Brain pericyte (primary cell): Measurements from ENCODE around the gene GSN.

Experiments used
- DNase-seq: peaks from one replicate; pipeline ENCODE4 v3.0.0-alpha.2; 2012; ENCODE audit warnings: low read depth, low spot score

The GSN gene

DNA sequence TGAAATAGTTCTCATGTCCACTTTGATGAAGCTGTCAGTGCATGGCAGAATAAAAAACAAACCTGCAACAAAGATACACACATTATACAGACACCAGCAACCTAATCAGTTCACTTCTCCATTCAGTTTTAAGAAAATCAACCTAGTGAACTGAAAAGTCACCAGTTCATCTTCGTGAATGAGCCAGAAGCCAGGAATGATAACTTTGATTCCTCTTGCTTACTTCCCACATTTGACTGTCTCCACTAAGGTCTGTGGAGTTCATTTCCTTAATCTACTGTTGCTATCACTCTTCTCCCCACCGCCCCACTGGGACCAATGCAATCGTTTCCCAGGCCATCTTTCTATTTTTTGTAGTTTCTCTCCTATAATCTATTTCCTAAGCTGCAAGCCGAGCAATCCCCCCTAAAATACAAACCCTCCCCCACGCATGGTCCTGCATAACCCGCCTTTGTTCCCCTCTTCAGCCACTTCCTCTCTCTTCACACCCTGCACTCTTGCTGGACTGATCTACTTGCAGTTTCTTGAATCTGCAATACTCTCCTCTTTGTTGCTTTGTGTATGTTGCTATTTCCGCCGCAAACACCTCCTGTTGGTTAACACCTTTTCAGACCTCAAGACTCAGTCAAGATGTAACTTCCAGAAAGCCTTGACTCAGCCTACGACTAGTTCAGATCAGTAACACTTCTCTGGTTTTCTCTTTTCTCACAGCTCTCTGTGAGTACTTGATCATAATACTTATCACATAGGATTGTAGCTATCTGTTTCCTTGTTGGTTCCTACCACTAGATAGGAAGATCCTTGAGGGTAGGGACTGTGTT lies 85.5 kb downstream of the GSN start:
- DNase-seq, result no peak

DNA sequence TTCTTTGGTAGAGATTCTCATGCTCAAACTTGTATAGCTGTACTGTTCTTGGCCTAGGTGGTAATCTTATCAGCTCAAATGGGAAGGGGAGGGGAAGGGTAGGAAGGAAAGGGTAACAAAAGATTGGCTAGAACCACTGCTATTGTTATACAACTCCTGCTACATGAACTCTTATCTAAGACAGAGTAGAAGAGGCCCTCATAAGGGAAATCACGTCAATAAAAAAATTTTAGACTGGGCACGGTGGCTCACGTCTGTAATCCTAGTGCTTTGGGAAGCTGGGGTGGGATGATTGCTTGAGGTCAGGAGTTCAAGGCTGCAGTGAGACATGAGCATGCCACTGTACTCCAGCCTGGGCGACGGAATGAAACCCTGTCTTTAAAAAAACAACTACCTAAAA lies 86.2 kb downstream of the GSN start:
- DNase-seq, result no peak

DNA sequence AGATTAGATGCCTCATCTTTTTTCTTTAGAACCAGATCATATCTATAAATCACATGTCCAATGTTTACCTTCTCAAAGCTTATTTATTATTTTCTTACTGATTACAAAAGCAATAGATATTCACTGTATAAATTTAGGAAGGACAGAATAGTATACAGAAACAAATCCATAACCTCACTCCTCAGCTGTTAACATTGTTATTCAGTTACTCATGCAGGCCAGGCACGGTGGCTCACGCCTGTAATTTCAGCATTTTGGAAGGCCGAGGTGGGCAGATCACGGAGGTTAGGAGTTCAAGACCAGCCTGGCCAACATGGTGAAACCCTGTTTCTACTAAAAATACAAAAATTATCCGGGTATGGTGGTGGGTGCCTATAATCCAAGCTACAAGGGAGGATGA lies 86.8 kb downstream of the GSN start:
- no peak for DNase-seq

DNA sequence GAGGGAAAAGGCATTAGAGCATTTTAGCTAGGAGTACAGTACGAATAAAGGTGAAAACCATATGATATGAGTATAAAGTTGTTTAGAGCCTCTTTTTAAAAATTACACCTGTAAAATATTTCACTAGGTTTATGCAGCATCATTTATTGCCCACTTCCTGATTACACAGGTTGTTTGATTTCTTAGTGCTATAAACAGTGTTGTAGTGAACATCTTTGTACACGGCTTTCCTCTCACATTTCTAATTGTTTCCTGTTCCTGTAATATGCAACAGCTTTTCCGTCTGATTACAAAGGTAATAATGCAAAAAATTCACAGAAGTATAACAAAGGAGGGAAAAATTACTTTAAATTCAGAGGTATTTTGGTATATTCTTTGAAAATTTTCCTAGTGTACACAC lies 89.0 kb downstream of the GSN start:
- no peak for DNase-seq

DNA sequence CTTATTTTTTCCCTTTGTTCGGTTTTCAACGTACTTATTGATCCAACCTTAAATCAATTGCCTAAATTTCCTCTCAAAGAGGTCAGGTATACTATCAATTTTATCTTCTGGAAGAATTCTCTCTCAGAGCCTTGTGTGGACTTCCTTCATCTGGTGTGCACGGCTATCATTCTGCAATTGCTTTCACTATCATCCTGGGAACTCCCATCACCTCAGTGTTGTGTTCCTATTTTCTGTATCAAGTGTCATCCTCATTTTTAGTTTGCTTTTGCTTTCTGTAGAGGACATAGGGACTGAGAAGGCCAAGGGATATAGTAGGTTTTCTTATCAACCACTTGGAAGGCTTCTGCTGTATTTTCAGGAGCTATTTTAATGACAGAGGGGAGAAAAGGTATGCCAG lies 90.8 kb downstream of the GSN start:
- DNase-seq, result no peak

DNA sequence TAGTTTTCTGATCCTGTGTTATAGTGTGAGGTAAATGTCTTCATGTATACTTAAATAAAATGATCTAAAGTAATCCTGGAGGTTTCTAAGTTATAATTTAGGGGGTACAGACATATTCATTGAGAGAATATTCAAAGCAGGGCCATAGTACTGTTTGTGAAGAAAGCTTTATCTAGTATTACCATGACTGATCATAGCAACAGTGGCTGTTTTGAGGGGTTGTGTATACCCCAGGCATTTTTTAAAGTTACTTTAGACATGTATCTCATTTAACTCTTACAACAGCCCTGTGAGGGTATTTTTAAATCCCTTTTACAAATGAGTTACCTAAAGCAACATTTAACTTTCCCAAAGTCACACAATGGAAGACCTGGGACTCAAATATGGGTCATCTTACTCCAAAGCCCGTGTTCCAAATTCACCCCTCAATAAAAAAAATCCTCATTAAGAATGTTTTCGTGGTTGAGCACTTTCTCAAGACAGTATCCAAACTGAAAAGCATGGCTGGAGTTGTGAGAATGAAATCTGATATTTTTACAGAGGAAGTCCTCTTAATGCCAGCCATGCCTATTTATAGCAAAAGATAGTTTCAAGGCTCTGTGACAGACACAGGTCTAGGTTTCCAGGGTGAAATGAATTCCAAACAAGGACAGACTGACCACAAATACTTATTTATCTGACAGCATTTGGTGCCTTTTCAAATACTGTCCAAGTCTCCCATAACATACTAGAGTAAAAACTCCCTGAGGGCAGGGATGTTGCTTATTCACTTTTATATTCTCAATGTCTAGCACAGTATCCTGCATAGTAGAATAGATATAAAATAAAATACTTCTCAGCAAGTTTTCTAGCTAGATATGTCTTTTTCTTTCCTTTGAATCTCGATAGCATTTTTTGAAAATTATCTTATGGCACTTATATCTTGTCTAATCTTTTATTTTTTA lies 91.7 kb downstream of the GSN start:
- DNase-seq, result no peak

DNA sequence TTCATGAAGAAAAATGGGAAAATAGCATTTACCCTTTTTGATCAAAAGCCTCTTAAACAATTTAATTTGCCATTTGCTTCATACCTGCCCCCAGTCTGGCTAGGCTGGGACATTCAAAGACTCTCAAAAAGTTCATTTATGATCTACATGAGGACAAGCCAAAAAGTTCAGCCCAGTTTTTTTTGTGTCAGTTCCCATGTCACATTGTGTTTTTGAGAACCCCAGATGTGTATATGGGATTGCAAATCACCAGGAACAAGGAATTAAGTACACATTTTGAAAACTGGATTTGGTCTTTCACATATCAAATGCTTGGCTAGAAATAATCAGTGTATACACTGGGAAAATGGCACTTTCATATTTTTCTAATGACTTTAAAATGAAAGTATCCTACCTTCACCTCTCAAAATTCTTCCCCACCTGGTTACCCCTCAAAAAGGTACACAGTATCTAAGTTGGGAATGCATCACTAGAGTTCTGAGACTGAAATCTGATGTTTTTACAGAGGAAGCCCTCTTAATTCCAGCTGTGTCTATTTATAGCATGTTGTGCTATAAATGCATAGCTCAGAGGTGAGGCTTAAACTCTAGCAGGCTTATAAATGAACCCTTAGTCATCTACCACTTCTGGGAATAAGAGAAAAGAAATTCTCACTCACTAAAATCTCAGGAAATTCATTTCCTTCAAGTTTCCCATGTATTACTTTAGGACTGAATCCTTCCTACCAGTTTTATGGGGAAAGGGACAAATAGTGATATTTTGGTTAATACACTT lies 92.8 kb downstream of the GSN start:
- DNase-seq, result no peak

DNA sequence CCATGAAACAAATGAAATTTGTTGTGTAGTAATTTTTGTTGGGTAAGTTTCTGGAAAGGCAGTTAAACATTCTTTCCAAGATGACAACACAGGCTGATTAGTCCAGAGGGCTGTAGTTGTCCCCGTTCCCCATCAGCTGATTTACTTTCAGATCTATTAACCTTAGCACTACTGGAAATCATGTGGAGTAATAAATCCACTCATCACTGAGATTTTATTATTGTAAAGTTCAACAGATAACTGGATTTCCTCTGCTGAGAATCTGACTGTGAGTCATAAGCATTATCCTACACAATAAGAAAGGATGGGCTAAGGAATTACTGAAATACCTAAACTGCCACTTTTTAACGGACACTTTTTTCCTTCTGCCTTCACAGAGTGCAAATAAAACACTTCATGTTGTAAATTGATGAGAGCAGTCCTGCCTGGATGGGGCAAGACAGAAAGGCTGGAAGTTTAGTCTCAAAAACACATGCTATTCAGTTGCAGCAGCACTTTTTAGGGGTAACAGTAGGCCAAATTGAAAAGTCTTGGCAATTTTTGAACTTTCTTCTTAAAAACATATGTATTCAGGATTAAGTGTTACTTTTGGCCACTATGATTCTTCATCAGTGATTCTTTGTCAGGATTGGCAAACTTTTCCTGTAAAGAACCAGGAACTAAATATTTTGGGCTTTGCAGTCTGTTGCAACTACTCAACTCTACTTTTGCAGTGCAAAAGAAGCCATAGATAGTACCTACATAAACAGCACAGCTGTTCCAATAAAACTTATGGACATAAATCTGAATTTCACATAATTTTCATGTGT lies 95.1 kb downstream of the GSN start:
- DNase-seq, result no peak

DNA sequence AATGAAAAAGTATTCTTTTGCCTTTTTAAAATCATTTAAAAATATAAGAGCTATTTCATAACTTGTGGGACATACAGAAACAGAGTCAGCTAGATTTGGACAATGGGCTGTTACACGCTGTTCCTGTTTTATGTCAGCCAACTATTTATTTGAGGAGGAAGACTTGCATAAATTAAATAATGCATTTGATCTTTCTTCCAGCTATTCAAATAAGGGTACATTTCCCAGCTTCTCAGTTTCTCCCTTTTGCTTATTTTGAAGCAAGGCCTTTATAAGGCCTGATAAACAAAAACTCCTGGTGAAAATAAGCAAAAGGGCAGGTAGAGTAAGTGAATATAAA lies 95.6 kb downstream of the GSN start:
- no peak for DNase-seq

DNA sequence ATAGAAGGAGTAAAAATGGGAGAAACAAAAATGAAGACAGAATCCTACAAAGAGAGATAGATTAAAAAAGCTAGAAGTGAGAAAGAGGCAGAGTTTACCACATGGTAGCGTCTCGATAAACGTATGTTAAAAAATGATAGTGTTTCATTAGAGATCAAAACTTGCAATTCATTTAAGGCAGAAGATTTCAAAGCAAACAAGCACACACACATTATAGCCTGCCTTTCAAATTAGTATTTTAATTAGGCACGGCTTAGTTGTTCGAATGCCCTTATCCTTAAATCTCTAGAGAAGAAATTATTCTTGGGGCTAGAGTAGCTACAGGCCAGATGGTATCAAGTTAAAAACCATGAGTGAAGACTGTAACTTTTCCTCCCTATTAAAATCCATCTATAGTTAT lies 96.1 kb downstream of the GSN start:
- no peak for DNase-seq

DNA sequence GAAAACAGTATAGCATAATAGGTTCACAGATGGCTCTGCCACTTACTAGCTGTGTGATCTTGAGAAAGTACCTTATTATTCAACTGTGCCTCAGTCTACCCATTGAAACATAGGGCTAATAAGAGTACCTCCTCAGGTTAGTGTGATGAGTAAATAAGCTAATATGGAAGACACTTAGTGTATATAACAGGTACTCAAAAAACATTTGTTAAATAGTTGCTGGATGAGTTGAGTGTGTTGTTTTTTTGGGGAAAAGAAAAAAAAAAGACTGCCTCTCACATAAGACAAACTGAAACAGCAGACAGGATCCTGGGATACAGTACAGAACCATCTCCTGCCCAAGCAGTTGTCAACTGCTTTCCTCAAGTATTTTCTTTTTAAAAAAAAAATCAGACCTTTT lies 96.9 kb downstream of the GSN start:
- no peak for DNase-seq

DNA sequence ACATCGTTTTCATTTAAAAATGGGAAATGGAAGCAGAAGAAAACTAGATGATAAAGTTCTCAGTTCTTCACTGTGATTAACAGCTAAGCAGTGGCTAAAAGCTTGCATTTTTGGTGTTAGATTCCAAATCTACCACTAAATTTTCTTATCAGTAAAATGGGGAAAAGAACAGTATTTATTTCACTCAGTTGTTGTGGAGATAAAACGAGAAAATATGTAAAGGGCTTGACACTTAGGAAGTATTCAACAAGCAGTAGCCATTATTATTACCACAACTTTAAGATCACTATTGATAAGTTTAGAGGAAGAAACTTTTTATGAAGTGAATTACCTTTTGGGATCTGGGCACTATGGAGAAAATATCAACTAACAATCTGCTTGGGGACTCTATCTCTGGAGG lies 97.6 kb downstream of the GSN start:
- DNase-seq, result no peak

DNA sequence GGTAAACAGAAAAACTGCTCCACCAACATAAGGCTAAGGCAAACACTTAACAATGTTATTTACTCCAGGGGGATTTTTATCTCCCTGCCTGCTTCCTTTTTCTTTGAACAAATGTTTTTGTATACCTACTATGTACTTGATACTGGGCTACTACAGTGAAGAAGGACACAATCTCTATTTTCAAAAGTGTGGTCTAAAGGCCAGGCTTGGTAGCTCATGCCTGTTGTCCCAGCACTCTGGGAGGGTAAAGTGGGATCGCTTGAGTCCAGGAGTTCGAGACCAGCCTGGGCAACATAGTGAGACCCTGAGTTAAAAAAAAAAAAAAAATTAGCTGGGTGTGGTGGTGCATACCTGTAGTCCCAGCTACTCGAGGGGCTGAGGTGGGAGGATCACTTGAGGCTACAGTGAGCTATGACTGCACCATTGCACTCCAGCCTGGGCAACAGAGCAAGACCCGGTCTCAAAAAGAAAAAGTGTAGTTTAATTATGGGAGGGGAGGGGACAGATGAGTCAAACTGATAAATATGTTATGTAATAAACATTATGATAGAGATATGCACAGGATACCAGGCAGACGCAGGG lies 98.7 kb downstream of the GSN start:
- DNase-seq, result no peak

DNA sequence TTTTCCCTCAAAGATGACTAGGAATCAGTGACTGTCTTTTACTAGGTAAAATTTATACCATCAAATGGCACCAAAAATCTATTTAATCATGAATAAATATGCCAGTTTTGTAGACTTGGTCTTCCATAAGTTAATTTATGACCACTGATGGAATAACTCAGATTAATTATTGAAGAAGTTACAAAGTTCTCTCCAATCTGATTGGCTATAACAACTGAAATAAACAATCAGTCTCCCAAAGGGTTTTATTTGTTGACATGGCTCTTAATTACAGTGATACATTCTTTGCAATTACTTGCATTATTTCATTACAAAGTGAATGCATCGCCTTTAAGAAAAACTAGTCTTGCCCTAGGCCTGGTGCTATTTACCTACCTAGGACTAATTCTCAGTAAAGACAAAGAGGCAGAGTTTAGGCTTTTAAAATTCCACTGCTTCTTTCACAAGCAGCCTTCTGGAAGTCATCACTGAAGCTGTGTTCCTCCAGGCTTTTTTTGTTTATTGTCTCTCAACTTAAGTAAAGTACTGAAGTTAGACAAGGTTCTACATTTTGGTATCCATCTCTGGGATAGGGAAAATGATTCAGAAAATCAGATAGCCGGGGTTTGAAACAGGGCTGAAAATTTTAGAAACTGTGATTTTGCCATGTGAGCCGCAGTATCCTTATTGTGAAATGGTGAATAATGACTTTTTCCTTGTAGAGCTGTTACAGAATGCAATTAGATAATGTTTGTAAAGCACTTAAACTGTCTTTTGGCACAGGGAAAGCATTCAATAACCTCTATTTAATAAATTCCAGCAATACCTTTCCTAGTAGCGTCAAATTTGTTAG lies 99.6 kb downstream of the GSN start:
- no peak for DNase-seq

DNA sequence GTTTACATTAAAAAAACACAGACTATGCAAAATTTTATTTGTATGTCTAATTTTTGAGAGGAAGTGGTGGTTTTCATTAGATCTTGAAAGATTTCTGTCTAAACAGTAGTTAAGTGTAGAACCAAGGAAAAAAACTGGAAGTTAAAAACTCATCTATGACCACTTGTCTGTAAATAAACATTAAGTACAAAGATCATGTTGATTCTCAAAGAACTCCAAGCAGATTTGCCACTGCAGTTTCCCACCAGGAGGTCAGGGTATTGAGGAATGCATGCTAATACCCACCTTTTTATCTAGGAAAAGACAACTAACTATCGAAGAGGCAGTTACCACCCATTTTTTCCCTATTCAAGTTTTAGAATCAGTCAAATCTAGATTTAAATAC lies 100.2 kb downstream of the GSN start:
- no peak for DNase-seq

DNA sequence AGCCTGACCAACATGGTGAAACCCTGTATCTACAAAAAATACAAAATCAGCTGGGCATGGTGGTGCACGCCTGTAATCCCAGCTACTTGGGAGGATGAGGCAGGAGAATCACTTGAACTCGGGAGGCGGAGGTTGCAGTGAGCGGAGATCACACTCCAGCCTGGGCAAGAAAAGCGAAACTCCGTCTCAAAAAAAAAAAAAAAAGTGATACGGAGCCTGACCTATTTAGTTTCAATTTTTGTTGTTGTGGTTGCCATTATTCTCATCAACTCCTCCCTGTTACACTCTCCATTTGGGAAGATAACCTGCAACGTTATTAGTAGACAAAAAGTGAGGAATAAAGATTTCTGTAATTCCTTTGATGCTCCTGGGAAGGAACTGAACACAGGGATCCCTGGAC lies 100.8 kb downstream of the GSN start:
- no peak for DNase-seq

DNA sequence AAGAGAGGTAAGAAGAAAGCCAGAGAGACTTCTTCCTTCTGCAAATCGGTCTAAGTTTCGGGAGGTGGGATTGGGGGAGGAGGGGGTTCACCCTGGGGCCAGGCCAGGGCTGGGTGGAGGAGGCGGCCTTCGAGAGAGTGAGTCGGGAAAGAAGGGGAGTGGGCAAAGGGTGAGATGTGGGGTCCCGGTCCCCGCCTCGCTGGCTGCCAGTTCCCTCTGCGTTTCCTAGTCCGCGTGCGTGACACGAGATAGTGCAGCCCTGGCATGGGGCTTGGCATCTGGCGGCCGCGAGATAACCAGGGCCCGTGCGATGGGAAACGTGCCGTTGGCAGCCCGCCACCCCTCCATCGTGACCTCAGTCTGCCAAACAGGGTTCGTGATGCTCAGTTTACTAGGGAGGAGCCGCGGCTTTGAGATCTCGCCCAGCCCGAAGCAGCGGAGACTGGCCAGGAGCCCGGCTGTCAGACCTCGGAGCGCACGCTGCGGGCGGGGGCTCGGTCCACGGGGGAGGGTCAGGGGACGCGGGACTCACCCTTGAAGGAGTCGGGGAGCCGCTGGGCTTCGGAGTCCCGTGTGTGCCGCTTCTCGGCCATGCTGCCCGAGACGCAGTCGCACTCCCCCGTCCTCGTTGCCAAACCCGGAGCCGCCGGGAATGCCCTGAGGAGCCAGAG lies 101.8 kb downstream of the GSN start, which contains the start of gene STOM:
Gene STOM, minus strand, starts transcription at position 656 of the 671 bp plus-strand sequence. Its CDS starts 63 bp downstream, at position 593.
- DNase-seq, result peak; percentile 46

DNA sequence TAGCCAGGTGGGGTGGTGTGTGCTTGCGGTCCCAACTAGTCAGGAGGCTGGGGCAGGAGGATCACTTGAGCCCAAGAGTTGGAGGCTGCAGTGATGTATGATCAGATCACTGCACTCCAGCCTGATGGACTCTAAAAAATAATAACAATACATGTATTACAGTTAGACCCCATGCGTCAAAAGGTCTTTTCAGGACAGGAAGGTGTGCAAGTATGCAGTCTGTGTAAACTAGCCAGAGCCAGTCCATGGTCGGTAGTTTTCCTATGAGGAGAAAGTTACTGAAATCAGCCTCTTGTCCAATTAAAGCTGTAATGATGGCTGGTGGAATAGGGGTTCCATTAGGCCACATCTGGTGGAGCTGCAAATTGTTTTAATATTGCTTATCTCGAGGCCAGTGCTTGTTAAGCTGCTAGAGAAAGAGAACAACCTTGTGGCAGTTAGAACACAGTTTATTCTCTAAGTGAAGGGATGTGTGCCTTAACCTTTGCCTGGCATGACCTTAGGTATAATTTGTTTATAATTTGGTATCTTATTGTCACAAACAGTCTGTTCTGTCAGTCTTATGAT lies 103.6 kb downstream of the GSN start:
- DNase-seq, result no peak
